Measurements from ENCODE around the gene ACTRT2.

DNA sequence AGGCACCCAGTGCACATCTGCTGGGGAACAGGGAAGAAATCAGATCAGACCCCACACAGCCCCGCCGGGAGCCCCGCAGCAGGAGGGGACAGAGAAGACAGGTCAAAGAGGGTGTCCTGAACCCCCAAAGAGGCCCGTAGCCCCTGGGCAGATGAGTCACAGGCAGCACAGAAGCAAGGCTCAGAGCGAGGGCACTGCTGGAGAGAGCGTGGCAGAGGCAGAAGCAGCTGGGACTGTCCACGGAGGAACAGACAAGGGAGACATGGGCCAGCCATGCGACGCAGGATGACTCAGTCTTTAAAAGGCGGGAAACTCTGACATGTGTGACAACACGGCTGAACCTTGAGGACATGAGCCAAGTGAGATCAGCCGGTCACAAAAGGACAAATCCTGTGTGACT is 33.2 kb downstream of the ACTRT2 start:
- TF ChIP-seq, protein P1, sequence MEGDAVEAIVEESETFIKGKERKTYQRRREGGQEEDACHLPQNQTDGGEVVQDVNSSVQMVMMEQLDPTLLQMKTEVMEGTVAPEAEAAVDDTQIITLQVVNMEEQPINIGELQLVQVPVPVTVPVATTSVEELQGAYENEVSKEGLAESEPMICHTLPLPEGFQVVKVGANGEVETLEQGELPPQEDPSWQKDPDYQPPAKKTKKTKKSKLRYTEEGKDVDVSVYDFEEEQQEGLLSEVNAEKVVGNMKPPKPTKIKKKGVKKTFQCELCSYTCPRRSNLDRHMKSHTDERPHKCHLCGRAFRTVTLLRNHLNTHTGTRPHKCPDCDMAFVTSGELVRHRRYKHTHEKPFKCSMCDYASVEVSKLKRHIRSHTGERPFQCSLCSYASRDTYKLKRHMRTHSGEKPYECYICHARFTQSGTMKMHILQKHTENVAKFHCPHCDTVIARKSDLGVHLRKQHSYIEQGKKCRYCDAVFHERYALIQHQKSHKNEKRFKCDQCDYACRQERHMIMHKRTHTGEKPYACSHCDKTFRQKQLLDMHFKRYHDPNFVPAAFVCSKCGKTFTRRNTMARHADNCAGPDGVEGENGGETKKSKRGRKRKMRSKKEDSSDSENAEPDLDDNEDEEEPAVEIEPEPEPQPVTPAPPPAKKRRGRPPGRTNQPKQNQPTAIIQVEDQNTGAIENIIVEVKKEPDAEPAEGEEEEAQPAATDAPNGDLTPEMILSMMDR (IDR thresholded peaks at IDR 0.05; ENCODE audit: low read length) = no peak
- TF ChIP-seq EZH2 (optimal IDR thresholded peaks at IDR 0.05; ENCODE audit: low read depth, low read length) (no peak), EZH2phosphoT487 (IDR thresholded peaks at IDR 0.05; ENCODE audit: low read length) (no peak)
